AG04449 (cell line): Measurements from ENCODE around the gene AFDN.

Source experiments
- CTCF ChIA-PET: fragments of 350-600 bp; formaldehyde crosslinking; extraction: SDS; loops from one replicate; lab custom pipeline; 2021; ENCODE audit warnings: antibody characterized with exemption; lab: Yijun Ruan, JAX
- POLR2A ChIA-PET: fragments of 400-600, 350-600 bp; formaldehyde crosslinking; extraction: SDS; loops from one replicate; lab custom pipeline; 2020; ENCODE audit warnings: antibody characterized with exemption, inconsistent platforms; lab: Yijun Ruan, JAX
- DNase-seq: peaks from one replicate; pipeline ENCODE4 v3.0.0-alpha.2; 2010; ENCODE audit warnings: low read depth, low spot score
- H3K4me3 ChIP-seq: 2 replicates; pipeline ENCODE4 v1.5.1; 2011; ENCODE audit warnings: low read depth, mild to moderate bottlenecking, control low read depth, low read length
- TF ChIP-seq, protein P1 (sequence below): IDR thresholded peaks from one replicate; pipeline ENCODE4 v1.5.1; 2011; ENCODE audit warnings: mild to moderate bottlenecking, moderate library complexity, low read length, control low read depth, inconsistent platforms; ENCODE audit not compliant: insufficient read depth; ENCODE audit errors: missing control alignments

AFDN gene

DNA sequence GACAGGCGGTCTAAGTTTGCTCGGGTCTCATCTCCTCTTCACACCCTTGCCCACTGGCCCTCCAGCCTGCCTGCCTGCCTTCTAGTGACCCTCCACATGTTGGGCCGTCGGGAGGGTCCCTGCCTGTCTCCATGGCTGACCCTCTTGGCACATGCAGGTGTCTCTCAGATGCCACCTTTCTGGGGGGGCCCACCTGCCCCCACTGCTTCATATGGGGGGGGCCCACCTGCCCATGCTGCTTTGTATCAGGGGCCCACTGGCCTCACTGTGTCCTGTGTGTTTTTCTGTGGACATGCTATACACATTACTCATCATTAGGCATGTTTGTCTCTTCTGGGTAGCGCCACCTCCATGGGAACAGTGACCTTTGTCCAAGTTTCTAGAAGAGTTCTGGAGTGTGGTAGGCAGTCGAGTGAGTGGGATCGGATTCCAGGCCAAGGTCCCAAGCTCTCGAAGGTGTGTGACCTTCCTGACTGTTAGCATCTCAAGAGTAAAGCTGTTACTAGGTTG lies 130.3 kb downstream of the AFDN start:
- TF ChIP-seq, protein P1, sequence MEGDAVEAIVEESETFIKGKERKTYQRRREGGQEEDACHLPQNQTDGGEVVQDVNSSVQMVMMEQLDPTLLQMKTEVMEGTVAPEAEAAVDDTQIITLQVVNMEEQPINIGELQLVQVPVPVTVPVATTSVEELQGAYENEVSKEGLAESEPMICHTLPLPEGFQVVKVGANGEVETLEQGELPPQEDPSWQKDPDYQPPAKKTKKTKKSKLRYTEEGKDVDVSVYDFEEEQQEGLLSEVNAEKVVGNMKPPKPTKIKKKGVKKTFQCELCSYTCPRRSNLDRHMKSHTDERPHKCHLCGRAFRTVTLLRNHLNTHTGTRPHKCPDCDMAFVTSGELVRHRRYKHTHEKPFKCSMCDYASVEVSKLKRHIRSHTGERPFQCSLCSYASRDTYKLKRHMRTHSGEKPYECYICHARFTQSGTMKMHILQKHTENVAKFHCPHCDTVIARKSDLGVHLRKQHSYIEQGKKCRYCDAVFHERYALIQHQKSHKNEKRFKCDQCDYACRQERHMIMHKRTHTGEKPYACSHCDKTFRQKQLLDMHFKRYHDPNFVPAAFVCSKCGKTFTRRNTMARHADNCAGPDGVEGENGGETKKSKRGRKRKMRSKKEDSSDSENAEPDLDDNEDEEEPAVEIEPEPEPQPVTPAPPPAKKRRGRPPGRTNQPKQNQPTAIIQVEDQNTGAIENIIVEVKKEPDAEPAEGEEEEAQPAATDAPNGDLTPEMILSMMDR, result no peak
- ChIA-PET CTCF (interaction anchor here (1.4 kb wide), 1 partner anchor 11 kb away, joined by 3 read pairs; no protein-coding TSS in a partner anchor), POLR2A (no interaction called here)
- DNase-seq, result no peak
- H3K4me3 ChIP-seq, result no peak overlapping the region

DNA sequence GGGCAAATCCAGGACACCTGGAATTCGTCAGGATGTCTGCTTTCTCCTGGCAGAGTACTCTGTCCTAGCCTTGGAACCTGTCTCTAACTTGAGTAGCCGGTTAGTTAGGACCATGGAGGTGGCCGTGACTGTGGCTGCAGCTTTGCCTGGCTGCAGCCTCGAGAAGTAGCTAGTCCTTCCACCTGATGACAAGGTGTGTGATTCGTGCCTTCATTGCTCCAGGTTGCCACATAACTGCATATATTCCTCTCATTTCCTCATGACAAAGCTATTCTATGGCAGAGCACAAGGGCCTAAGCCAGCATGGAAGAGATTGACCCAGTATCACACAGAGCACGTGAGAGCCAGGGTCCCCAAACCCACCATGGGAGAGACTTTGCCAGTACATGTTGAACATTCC lies 130.9 kb downstream of the AFDN start:
- no peak overlapping the region for H3K4me3 ChIP-seq
- POLR2A ChIA-PET, result no interaction called here
- TF ChIP-seq, protein P1, result no peak
- DNase-seq, result no peak
- CTCF ChIA-PET, result interaction anchor here (1.4 kb wide), 1 partner anchor 10 kb away, joined by 3 read pairs; no protein-coding TSS in a partner anchor

DNA sequence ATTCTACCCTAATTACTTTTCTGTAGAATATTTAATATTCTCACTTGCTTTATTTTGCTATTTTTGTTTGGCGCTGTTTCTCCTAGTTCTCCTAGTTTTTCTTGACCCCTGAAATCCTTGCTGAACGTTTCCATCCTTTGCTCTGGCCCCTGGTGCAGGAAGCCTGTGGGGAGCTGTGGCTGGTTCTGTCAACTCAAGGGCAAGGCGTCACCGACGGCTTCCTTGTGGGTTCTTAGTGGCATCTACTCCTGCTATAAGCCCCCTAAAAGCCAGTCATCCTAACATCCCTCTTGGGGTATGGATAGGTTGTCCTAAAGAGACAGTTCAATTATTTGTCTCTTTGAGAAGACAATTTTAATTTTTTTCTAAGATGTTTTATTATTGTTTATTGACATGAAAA lies 133.9 kb downstream of the AFDN start:
- ChIA-PET CTCF (no interaction called here), POLR2A (no interaction called here)
- TF ChIP-seq, protein P1, result no peak
- no peak overlapping the region for H3K4me3 ChIP-seq
- no peak for DNase-seq

DNA sequence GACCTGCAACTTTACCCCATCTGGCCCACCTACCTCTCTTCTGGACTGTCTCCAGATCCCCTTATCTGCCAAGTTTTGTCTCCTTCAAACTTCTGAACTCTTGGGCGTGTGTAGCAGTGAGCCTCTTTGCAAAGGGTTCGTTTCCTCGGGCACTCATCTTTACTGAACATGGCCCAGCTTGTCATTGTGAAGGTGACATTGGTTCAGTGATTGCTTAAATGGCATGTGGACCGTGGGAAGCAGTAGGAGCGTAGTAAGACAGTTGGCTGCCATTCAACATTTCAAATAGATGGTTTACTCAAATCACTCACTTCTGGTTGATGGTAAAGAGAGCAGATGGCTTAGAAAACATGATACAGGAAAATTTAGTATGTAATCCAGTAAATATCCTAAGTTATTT lies 136.0 kb downstream of the AFDN start:
- TF ChIP-seq, protein P1, result no peak
- POLR2A ChIA-PET, result no interaction called here
- CTCF ChIA-PET, result interaction anchor here (1.0 kb wide), 1 partner anchor 69 kb away, joined by 3 read pairs; no protein-coding TSS in a partner anchor
- no peak overlapping the region for H3K4me3 ChIP-seq
- DNase-seq, result no peak

DNA sequence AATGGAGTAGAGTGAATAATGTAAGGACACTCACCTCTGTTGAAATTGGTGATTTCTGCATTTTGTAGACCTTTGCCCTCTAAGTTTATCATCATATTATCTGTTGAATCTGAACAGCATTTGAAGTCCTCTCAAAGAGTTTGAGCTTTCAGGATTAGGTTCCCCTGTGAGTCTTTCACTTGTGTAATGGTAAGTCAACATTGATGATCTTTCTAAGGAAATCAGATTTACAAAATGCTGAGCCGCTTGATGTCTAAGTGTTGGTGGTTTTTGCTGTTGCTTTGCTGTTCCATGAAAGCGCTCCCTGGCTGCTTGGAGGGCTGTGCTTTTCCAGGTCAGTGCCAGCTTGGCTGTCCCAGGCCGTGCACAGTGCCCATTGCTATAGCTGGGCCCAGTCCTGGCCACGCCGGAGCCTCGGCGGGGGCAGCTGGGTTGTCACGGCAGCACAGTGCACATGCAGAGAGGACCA lies 136.9 kb downstream of the AFDN start:
- DNase-seq, result no peak
- H3K4me3 ChIP-seq, result no peak overlapping the region
- TF ChIP-seq, protein P1, result no peak
- ChIA-PET POLR2A (no interaction called here), CTCF (interaction anchor here (1.0 kb wide), 1 partner anchor 69 kb away, joined by 3 read pairs; no protein-coding TSS in a partner anchor)

DNA sequence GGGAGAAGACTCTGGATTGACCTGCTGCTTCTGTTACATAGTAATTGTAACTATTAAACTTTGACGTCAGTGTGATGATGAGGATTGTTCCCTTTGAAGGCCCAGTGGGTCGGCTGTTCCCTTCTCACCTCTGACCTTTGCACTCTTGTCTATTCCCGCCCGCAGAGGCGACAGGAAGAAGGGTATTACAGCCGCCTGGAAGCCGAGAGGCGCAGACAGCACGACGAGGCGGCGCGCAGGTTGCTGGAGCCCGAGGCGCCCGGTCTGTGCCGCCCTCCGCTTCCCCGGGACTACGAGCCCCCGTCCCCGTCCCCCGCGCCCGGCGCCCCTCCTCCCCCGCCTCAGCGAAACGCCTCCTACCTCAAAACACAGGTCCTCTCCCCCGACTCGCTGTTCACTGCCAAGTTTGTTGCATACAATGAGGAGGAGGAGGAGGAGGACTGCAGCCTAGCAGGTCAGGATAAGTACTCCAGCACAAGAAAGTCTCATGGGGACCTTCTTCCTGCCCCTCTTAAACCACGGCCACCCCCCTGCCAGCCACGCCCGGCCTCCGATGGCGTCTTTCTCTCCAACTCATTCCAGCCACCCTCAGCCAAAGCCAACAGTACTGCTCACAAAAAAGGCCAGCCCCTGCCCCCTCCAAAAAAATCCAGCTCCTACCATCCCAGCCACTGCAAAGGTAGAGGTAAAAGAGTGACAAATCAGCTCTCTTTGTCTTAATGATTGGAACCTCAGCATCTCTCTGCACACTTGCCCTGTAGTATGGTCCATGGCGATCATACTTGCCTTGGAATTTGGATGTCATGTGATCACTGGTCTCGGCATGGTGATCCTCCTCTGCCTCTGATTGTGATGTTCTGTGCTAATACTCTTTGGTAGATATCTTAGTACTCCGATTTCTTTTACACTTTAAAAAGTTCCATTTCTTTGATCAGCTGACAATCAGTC lies 139.2 kb downstream of the AFDN start:
- POLR2A ChIA-PET, result no interaction called here
- DNase-seq, result no peak
- CTCF ChIA-PET, result no interaction called here

More for the DNA sequence above, 139.2 kb downstream of the AFDN start:
- TF ChIP-seq, protein P1, result no peak
- H3K4me3 ChIP-seq, result no peak overlapping the region
